Glomerular visceral epithelial cell (primary cell): ENCODE measurements around the gene C12orf54.
"Not testable (repeated sequence)": the region's sequence is repeated elsewhere in the genome, so short reads cannot be mapped to it uniquely, and the experiment has no call there.

Source experiments
- DNase-seq: peaks from one replicate; pipeline ENCODE4 v3.0.0-alpha.2; 2016; ENCODE audit errors: extremely low spot score

Gene C12orf54

DNA sequence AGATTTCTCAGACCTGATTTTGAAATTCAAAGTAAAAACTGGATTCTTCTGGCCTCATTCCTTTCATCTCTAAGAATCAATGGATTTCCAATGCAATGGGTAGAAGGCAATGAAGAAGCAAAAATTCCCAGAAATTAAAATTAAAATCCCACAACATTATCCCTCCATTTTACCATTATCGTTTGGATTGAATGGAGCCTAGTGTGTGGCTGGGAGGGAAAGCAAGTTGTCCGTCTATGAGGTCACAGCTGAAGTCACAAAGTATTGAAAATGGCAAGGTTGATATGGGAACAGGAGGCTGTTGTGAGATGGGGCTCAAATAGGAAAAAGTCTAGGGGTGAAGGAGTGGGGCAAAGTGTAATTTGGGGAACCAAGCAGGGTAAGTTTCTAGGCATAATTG lies at the start of gene C12orf54:
C12orf54 (plus strand) TSS at position 301 of the 400 bp plus-strand sequence. CDS start 799 bp downstream, outside the sequence.
- no peak for DNase-seq

GRCh38 chr12:48434016-48434415 lies 48.3 kb upstream of the C12orf54 start:
- not testable (repeated sequence) for DNase-seq

DNA sequence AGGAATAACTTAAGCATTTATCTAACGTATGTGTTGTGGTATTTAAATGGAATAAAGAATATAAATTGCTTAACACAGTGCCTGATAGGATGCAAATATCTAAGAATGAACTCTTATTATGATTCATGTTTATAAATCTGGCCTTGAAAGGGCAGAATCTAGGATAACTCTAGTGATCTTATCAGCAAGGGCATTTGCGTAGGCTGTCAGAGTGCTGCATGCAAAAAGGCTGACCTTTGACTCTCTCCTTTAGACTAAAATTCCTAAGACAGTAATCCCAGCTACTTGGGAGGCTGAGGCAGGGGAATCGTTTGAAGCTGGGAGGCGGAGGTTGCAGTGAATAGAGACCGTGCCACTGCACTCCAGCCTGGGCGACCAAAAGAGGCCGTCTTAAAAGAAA lies 41.2 kb upstream of the C12orf54 start:
- DNase-seq = no peak

DNA sequence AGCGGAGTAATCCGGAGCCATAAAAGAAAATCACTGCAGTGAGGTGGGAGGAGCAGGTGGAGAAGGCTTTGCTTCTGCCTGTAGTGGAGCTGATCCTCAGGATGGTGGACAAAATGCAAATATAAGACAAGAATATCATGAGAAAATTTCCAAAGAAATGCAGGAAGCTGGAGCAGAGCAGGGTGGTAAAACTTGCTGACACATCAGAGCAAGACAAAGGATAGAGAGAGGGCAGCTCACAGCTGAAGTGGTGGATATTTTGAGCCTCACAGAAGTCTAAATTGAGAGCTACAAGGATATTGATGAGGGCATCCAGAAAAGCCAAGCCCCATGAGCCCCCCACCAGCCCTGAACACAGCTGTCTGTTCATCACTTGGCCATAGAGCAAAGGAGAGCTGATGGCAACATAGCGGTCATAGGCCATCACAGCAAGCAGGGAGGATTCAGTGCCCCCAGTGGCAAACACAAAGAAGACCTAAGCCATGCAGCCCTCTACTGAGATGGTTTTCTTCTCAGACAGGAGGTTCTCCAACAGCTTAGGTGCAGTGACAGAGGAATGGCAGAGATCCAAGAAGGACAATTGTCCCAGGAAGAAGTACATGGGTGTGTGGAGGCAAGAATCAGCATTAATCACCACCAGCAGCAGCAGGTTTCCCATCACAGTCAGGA lies 40.0 kb upstream of the C12orf54 start:
- no peak for DNase-seq

DNA sequence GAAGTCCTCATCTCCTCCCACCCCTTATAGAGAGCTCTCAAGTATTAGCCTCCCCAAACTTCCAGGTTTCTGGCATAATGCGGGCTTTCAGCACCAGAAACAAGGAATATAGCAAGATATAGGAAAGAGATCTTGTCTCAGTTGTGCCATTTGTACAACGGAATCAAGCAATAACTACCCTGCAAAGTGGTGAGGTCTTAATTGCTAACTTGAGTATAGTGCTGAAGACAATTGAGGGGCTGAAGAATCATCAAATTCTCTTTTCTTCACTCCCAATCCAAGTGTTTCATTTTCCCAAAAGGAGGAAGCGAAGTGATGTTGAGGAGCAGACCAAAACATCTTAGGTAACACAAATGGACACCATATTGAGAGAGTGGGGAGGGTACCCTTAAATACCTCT lies 36.8 kb upstream of the C12orf54 start:
- DNase-seq = no peak

DNA sequence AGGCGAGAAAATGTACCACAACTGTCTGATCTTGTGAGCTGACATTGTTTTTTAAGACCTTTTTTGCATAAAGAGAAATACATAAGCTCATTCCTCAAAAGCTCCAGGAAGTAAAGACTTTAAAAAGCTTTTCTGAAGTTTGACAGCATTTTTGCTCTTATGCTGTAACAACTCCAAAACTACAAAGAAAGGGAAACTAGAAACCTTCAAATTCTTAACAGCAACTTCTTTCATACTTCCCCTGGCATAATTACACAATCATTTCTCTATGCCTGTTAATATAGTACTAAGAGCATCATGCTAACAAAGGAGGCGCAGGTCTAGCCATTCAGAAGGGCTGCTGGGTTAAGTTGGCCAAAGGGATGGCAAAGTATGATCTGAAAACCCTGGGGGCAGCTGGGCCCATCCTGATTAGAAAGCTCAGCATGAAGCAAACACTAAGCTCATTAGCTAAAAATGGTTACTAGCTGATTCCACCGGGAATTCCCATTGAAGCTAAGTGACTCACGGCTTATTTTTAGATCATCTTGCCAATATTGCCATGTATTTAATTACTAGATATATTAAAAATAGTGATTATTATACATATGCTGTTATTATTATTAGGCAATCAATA lies 36.0 kb upstream of the C12orf54 start:
- DNase-seq = no peak

DNA sequence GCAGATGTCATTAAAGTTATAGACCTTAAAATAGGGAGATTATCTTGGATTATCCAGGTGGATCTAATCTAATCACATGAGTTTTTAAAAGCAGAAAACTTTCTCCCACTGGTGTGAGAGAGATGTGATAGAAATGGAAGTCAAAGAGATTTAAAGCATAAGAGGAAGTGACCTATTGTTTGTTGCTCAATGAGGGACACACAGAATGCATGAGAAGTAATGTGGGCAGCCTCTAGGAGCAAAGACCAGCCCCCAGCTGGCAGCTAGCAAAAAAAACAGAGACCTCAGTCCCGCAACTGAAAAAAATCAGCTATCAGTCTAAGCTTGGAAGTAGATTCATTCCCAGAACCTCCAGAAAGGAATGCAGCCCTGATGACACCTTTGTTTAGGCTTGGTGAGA lies 34.5 kb upstream of the C12orf54 start:
- DNase-seq = no peak

- no peak for DNase-seq
Observed at GRCh38 chr12:48451372-48451771, 30.9 kb upstream of the C12orf54 start.

DNA sequence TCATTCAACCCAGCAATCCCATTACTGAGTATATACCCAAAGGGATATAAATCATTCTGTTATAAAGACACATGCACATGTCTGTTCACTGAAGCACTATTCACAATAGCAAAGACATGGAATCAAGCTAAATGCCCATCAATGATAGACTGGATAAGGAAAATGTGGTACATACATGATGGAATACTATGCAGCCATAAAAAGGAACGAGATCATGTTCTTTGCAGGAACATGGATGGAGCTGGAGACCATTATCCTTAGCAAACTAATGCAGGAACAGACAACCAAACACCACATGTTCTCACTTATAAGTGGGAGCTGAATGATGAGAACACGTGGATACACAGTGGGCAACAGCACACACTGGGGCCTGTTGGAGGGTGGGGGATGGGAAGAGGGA lies 29.3 kb upstream of the C12orf54 start:
- DNase-seq = not testable (repeated sequence)

- DNase-seq = no peak
Observed at GRCh38 chr12:48454667-48455066, 27.6 kb upstream of the C12orf54 start.

DNA sequence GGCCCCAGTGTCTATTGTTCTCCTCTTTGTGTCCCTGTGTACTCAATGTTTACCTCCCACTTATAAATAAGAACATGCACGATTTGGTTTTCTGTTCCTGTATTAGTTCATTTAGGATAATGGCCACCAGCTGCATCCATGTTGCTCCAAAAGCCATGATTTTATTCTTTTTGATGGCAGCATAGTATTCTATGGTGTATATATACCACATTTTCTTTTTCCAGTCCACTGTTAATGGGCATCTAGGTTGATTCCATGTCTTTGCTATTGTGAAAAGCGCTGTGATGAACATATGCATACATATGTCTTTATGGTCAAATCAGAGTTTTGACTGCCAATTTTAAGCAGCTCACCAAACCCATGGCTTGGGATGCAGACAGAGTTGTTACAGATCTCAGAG lies 27.2 kb upstream of the C12orf54 start:
- DNase-seq = no peak

DNA sequence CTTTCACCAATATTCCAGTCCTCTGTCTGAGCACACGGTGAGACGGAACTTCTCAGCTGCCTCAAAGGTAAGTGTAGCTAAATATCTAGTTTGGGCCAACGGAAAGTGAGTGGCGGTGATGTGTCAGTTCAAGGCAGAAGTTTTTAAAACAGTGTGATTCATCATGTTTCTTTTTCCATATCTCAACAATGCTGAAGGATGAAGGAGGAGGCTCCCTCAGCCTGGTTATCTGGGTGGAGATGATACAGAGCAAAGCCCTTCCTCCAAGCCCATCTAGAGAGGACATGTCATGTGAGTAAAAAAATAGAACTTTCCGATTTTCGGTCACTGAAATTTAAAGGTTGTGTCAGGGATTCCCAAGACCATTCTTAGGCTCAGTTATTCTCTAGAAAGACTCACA lies 23.0 kb upstream of the C12orf54 start:
- DNase-seq = no peak

GRCh38 chr12:48469027-48469426 lies 13.3 kb upstream of the C12orf54 start:
- not testable (repeated sequence) for DNase-seq

DNA sequence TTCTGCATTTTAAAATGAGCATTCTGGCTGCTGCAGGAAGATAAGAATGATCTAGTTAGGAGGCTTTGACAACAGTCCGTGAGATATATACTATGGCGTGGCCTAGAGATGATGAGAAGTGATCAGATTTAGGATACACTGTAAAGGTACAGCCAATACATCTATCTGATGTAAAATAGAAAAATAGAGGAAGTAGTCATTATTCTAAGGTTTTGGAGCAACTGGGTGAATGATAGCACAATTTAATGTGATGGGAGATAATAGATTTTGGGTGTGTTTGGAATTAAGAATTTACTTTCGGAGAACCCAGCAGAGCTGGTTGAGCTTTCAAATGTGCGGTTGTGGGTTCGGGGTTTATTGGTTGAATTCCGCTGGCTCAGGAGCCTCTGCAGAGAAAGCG lies 10.0 kb upstream of the C12orf54 start, which contains the start of gene ANP32D:
ANP32D (plus strand) TSS at position 301 of the 400 bp plus-strand sequence. CDS start 106 bp downstream, outside the sequence.
- no peak for DNase-seq

DNA sequence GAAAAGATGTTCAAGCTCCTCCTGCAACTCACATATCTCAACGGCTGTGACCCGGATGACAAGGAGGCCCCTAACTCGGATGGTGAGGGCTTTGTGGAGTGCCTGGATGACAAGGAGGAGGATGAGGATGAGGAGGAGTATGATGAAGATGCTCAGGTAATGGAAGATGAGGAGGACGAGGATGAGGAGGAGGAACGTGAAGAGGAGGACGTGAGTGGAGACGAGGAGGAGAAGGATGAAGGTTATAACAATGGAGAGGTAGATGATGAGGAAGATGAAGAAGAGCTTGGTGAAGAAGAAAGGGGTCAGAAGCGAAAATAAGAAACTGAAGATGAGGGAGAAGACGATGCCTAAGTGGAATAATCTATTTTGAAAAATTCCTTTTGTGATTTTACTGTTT lies 9.2 kb upstream of the C12orf54 start:
- DNase-seq = no peak

- not testable (repeated sequence) for DNase-seq
Observed at GRCh38 chr12:48474497-48474896, 7.8 kb upstream of the C12orf54 start.

DNA sequence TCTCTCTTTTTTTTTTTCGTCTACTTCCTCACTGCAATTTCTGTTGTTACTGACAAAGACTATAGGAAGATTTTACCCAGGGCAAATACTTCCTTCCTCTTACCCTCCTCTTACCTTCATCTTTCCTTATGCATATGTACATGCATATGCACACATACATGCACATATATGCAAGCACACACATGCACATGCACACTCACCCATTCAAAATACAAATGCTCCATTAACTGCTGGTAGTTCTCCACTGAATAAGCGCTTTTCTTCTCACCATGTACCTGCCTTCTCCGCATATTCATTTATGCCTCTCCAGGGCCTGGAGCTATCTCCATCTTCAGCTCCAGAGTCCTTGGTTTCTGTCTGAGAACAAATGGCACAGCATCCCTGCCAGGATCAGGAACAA lies 632 bp downstream of the C12orf54 start:
- no peak for DNase-seq

GRCh38 chr12:48486261-48486660 lies 4.0 kb downstream of the C12orf54 start:
- DNase-seq = no peak

GRCh38 chr12:48486679-48487078 lies 4.4 kb downstream of the C12orf54 start:
- DNase-seq = no peak

DNA sequence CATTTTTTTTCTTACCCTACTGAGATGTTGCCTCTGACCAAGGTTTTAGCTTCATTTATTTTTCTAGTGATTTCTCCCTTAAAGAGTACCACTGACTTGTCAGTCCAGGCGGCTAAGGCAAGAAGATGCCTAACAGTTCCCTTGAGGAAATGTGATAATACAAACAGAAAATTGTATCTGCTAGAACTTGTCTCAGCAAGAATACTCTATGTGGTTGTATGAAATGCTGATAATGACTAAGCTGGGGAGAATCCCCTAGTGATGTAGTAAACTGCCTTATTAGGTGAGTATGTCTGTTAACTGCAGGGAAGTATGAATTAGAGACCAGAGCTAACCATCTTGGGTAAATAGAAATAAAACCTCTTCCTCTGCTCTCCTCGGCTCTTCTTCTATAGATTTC lies 6.7 kb downstream of the C12orf54 start:
- no peak for DNase-seq

- not testable (repeated sequence) for DNase-seq
Observed at GRCh38 chr12:48489456-48489855, 7.2 kb downstream of the C12orf54 start.

DNA sequence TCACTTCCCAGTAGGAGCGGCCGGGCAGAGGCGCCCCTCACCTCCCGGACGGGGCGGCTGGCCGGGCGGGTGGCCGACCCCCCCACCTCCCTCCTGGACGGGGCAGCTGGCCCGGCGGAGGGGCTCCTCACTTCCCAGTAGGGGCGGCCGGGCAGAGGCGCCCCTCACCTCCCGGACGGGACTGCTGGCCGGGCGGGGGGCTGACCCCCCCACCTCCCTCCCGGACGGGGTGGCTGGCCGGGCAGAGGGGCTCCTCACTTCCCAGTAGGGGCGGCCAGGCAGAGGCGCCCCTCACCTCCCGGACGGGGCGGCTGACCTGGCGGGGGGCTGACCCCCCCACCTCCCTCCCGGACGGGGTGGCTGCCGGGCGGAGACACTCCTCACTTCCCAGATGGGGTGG lies 18.0 kb downstream of the C12orf54 start:
- not testable (repeated sequence) for DNase-seq

GRCh38 chr12:48506836-48507235 lies 24.5 kb downstream of the C12orf54 start:
- not testable (repeated sequence) for DNase-seq
